NT2/D1 (cell line): ENCODE data around the gene GRHPR.

Experiments used
- SUZ12 ChIP-seq: IDR thresholded peaks from 2 replicates; pipeline ENCODE4 v1.6.1; 2011; ENCODE audit not compliant: insufficient read length, insufficient read depth; ENCODE audit errors: extremely low read depth
- ZNF274 ChIP-seq: IDR thresholded peaks from 2 replicates; pipeline ENCODE4 v1.6.1; 2011; ENCODE audit warnings: mild to moderate bottlenecking, low read depth, low read length

DNA sequence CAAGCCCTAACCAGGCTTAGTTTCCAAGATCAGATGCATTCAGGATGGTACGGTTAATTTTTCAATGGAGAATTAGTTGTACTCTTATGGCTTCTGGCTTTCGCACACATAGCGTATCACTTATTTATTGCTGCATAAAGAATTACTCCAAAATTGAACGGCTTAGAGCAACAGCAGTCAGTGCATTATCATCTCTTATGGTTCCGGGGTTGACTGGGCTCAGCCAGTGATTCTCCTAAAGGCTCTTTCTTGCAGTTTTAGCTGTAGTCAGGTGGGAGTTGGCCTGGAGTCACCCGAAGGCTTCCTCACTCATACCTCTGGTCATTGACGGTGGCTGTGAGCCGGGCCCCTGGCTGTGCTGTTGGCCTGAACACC, 595 bp upstream of the GRHPR start:
- TF ChIP-seq ZNF274 (no peak), SUZ12 (no peak)
